ENCODE data around the gene RGPD3. TPM values are rescaled to one million over a fixed set of nuclear protein-coding genes. Genes with fewer than 3 reads are reported as not detected.
"Not testable (repeated sequence)": the region's sequence is repeated elsewhere in the genome, so short reads cannot be mapped to it uniquely, and the experiment has no call there.

The RGPD3 gene
- total and polyA plus RNA-seq, 5 donors: 0.09 to 0.25 (median 0.11) TPM; not detected in 2

DNA sequence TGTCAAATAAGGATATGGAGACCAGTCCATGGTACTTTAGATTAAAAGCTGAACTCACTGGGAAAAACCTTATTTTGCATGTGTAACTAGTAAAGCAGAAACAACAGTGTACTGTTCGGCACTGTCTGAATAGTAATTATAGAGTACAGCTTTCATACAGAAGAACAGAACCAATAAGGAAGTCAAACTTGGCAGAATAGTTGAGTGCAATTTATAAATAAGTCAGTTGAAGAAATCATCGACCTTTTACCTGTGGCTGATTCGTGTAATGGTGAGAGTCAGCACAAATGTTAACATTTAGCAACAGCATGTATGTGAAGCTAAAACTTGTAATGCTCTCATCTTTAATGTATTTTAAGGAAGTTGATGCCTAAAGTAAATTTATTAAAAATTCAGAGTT is 99.0 kb downstream of the RGPD3 start:
- ATAC-seq; H3K27me3 ChIP-seq (ENCODE audit: control insufficient read depth, insufficient read depth); H3K9me3 ChIP-seq (ENCODE audit: control insufficient read depth, low read length); intact Hi-C loops (cut with DNase I); H3K4me3 ChIP-seq (ENCODE audit: low read length); H3K4me1 ChIP-seq (ENCODE audit: control insufficient read depth, insufficient read depth, low read length); H3K27ac ChIP-seq (ENCODE audit: low read length); DNase-seq: not testable (repeated sequence)
- WGBS: 69% methylated on average over 2 of the region's 3 CpGs

DNA sequence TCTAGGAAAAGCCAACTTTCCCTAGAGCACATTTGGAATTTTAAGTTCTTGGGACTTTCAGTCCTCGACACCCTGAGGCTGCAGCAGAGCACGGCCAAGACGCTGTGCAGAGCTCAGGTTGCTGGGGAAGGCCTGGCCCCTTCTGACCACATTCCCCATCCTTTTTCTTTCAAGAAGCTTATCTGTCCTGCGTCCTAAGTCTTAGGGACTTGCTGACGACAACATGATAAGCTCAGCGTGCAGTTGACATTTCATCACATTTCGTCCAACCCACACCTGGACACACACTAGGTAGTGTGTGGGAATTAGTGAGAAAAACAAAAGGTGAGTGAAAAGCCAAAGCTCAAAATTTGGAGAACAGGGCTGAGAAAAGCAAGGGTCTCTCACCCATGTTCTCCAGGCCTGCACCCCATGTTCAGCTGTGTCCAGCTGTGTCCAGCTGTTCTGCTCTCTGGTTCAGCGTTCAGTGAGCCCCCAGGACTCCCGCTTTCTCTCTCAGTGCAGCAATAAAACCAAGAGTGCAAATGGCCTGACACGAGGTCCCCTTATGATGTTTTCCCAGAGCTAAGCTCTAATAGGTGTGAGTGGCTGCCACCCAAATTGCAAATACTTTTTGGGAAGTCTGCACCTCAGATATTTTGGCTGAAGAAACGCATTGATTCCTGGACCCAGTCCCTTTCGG is 101.9 kb downstream of the RGPD3 start:
- no peak for DNase-seq
- H3K27ac ChIP-seq (ENCODE audit: low read length): no peak overlapping the region
- H3K9me3 ChIP-seq (ENCODE audit: control insufficient read depth, low read length): no peaks in the 10 kb centered on the region
- H3K4me3 ChIP-seq (ENCODE audit: low read length): no peak overlapping the region
- H3K4me1 ChIP-seq (ENCODE audit: control insufficient read depth, insufficient read depth, low read length): no peaks in the 10 kb centered on the region
- intact Hi-C loops (cut with DNase I): no loop called here
- no peaks in the 10 kb centered on the region for H3K27me3 ChIP-seq (ENCODE audit: control insufficient read depth, insufficient read depth)
- 50% methylated on average over 12 of the region's 12 CpGs for WGBS
- ATAC-seq: no peak

DNA sequence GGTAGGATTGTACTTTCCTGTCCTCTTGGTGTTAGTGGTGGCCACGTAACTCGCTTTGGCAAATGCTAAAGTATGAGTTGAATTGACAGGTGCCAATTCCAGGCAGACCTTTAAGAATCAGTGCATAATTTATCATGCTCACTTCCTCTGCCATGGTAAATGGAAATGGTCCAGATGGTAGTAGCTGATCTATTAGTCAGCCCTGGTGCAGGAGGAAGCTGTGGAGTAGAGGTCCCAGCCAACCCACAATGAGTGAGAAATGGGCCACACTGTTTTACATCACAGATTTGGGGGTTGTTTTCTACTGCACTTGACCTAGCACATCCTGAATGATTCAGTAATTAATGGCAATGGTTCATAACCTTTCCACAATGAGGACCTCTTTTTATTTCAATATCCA is 104.4 kb downstream of the RGPD3 start:
- Histone ChIP-seq H3K9me3 (ENCODE audit: control insufficient read depth, low read length) (no peaks in the 10 kb centered on the region), H3K27me3 (ENCODE audit: control insufficient read depth, insufficient read depth) (no peaks in the 10 kb centered on the region), H3K4me3 (ENCODE audit: low read length) (no peak overlapping the region), H3K4me1 (ENCODE audit: control insufficient read depth, insufficient read depth, low read length) (no peaks in the 10 kb centered on the region), H3K27ac (ENCODE audit: low read length) (no peak overlapping the region)
- WGBS: 83% methylated on average over 2 of the region's 2 CpGs
- ATAC-seq: no peak
- intact Hi-C loops (cut with DNase I): no loop called here
- DNase-seq: no peak

DNA sequence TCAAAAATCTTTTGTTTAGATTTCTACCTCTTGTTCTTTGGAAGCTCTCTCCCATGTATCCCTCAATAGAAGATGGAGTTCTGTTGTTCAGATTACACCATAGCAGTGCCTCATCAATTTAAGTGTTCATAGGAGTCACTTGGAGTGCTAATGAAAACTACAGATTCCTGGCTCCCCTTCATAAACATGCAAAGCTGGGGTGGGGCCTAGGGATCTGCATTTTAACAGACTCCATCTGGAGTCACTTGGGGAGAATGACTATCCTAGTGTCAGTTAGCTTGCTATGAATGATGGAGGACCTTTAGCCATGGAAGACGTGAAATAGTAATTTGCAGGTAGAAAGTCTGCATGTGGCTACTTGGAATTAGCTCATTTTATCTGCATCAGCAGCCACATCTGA is 105.4 kb downstream of the RGPD3 start:
- ATAC-seq (no peak), DNase-seq (no peak)
- H3K9me3 ChIP-seq (ENCODE audit: control insufficient read depth, low read length): no peaks in the 10 kb centered on the region
- no peak overlapping the region for H3K27ac ChIP-seq (ENCODE audit: low read length)
- intact Hi-C loops (cut with DNase I): no loop called here
- H3K4me3 ChIP-seq (ENCODE audit: low read length): no peak overlapping the region
- WGBS: 0% methylated on average over 1 of the region's 1 CpG
- H3K27me3 ChIP-seq (ENCODE audit: control insufficient read depth, insufficient read depth): no peaks in the 10 kb centered on the region
- no peaks in the 10 kb centered on the region for H3K4me1 ChIP-seq (ENCODE audit: control insufficient read depth, insufficient read depth, low read length)

DNA sequence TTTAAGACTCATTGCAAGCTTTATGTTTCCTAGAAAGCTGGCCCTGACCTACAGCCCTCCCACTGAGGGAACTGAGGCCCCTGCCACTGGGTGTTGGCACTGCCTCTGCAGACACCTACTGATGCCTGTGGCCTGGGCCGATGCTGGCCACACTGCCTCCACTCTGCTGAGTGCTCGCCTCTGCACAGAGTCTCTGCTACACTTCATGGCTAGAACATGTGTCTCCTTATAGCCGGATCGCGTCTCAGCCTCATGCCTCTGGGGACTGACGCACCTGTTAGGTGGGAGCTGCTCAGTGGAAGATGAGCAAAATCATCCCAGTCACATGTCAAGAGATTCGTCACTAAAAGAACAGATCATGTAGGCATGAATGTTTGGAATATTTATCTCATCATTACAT is 108.7 kb downstream of the RGPD3 start:
- H3K4me3 ChIP-seq (ENCODE audit: low read length): no peak overlapping the region
- DNase-seq (no peak), ATAC-seq (no peak)
- no peaks in the 10 kb centered on the region for H3K9me3 ChIP-seq (ENCODE audit: control insufficient read depth, low read length)
- 89% methylated on average over 7 of the region's 7 CpGs for WGBS
- H3K4me1 ChIP-seq (ENCODE audit: control insufficient read depth, insufficient read depth, low read length): no peaks in the 10 kb centered on the region
- H3K27ac ChIP-seq (ENCODE audit: low read length): no peak overlapping the region
- H3K27me3 ChIP-seq (ENCODE audit: control insufficient read depth, insufficient read depth): no peaks in the 10 kb centered on the region
- intact Hi-C loops (cut with DNase I): no loop called here

DNA sequence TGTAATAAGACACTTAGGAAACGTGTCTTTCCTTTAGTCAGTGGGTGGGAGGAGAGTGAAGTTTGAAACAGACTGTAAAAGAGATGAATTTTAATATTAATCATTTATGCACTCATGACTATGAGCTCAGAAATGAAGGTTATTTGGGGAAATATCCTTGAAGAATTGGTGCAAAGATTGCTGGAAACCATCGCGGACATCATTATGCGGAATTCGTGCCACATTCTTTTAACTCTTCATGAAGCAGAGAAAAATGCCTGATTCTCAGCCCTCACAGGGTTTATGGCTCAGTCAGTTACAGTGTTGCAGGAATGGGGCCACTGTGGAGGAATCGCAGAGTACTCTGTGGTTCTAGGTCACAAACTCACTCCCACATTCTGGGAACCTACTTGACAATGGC is 109.7 kb downstream of the RGPD3 start:
- no peaks in the 10 kb centered on the region for H3K9me3 ChIP-seq (ENCODE audit: control insufficient read depth, low read length)
- WGBS: 55% methylated on average over 6 of the region's 6 CpGs
- ATAC-seq (no peak), DNase-seq (no peak)
- intact Hi-C loops (cut with DNase I): no loop called here
- H3K4me3 ChIP-seq (ENCODE audit: low read length): no peak overlapping the region
- H3K27ac ChIP-seq (ENCODE audit: low read length): no peak overlapping the region
- H3K4me1 ChIP-seq (ENCODE audit: control insufficient read depth, insufficient read depth, low read length): no peaks in the 10 kb centered on the region
- H3K27me3 ChIP-seq (ENCODE audit: control insufficient read depth, insufficient read depth): no peaks in the 10 kb centered on the region

DNA sequence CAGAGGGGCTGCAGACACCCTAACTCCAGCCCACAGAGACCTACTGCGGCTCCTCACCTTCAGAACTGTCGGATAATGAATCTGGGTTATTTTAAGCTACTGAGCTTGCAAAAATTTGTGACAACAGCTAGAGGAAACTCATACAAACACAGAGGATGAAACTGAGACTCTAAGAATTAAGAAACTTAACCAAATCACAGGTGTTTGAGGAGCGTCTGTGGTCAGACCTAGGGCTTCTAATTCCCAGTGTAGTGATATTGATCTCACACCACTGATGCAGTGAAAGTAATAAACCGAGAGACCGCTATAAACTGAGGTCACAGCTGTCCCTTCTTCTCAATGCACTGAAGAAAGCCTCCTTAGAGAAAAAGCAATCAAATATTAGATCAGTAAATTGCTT is 110.1 kb downstream of the RGPD3 start:
- ATAC-seq (no peak), DNase-seq (no peak)
- H3K4me1 ChIP-seq (ENCODE audit: control insufficient read depth, insufficient read depth, low read length): no peaks in the 10 kb centered on the region
- H3K9me3 ChIP-seq (ENCODE audit: control insufficient read depth, low read length): no peaks in the 10 kb centered on the region
- no peaks in the 10 kb centered on the region for H3K27me3 ChIP-seq (ENCODE audit: control insufficient read depth, insufficient read depth)
- WGBS: 71% methylated on average over 5 of the region's 5 CpGs
- H3K27ac ChIP-seq (ENCODE audit: low read length): no peak overlapping the region
- no peak overlapping the region for H3K4me3 ChIP-seq (ENCODE audit: low read length)
- intact Hi-C loops (cut with DNase I): no loop called here

DNA sequence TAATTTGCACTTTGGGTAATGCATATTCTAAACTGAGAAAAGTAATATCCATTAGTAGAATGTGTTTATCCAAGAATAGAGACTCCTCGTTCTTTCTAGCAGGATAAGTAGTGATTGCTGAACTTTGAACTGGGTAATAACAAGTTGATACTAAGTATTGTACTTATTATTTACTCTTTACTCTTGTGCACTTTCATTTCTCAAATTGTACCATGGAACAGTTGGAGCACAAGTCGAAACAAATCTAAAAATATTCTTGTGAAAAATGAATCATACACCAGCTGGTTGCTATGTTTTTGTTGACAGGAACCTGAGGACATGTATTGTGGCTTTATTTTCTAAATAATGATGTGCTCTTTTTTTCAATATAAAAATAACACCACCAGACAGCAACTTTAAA is 111.9 kb downstream of the RGPD3 start:
- intact Hi-C loops (cut with DNase I): no loop called here
- no peaks in the 10 kb centered on the region for H3K4me1 ChIP-seq (ENCODE audit: control insufficient read depth, insufficient read depth, low read length)
- no peak overlapping the region for H3K27ac ChIP-seq (ENCODE audit: low read length)
- WGBS: 29% methylated on average over 2 of the region's 2 CpGs
- H3K4me3 ChIP-seq (ENCODE audit: low read length): no peak overlapping the region
- ATAC-seq (no peak), DNase-seq (no peak)
- no peaks in the 10 kb centered on the region for H3K9me3 ChIP-seq (ENCODE audit: control insufficient read depth, low read length)
- H3K27me3 ChIP-seq (ENCODE audit: control insufficient read depth, insufficient read depth): no peaks in the 10 kb centered on the region

DNA sequence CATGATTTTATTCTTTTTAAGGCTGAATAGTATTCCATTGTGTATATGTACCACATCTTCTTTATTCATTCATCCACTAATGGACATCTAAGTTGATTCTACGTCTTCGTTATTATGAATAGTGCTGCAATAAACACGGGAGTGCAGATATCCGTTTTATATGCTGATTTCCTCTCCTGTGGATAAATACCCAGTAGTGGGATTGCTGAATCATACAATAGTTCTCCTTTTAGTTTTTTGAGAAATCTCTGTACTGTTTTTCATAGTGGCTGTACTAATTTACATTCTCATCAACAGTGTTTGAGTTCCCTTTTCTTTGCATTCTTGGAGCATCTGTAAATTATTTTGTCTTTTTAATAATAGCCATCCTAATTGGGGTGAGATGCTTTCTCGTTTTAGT is 114.5 kb downstream of the RGPD3 start:
- 76% methylated on average over 5 of the region's 5 CpGs for WGBS
- no peaks in the 10 kb centered on the region for H3K4me1 ChIP-seq (ENCODE audit: control insufficient read depth, insufficient read depth, low read length)

DNA sequence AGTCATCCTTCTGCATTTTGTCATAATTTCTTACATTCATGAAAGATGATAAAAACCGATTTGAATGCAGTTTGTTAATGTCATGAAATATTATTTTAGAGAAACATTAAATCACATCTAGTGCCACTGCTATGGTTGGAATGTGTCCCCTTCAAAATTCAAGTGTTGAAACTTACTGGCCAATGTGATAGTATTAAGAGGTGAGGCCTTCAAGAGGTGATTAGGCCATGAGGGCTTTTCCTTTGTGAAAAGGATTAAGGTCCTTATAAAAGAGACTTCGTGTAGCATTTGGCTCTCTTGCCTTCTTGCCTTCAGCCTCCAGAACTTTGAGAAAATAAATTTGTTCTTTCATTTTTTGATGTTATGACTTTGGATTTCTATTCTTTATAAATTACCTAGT is 117.2 kb downstream of the RGPD3 start:
- intact Hi-C loops (cut with DNase I): no loop called here
- Histone ChIP-seq H3K9me3 (ENCODE audit: control insufficient read depth, low read length) (no peaks in the 10 kb centered on the region), H3K27me3 (ENCODE audit: control insufficient read depth, insufficient read depth) (no peaks in the 10 kb centered on the region), H3K27ac (ENCODE audit: low read length) (no peak overlapping the region), H3K4me1 (ENCODE audit: control insufficient read depth, insufficient read depth, low read length) (no peaks in the 10 kb centered on the region), H3K4me3 (ENCODE audit: low read length) (no peak overlapping the region)
- no peak for ATAC-seq
- WGBS: 63% methylated on average over 2 of the region's 2 CpGs
- DNase-seq: no peak

More for the DNA sequence above, 114.5 kb downstream of the RGPD3 start:
- Histone ChIP-seq H3K27ac (ENCODE audit: low read length) (no peak overlapping the region), H3K9me3 (ENCODE audit: control insufficient read depth, low read length) (no peaks in the 10 kb centered on the region), H3K4me3 (ENCODE audit: low read length) (no peak overlapping the region), H3K27me3 (ENCODE audit: control insufficient read depth, insufficient read depth) (no peaks in the 10 kb centered on the region)
- intact Hi-C loops (cut with DNase I): no loop called here
- DNase-seq (no peak), ATAC-seq (no peak)

DNA sequence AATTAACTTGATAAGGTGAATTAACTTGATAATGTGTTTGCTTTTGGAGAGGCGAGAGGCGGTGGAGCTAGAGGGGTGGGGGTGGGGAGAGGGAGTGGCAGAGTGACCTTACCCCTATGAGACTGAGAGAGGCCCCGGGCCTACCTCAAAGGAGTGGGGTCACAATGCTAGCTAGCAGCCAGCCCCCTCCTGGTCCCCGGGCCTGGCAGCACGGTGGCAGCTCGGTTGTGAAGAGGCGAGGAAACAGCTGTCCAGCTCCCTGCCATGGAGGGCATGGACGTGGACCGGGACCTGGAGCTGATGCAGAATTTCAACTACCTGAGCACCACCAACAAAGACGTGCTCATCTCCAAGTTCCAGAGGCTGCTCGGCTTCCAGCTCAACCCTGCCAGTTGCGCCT is 123.9 kb downstream of the RGPD3 start:
- Histone ChIP-seq H3K27ac (ENCODE audit: low read length) (no peak overlapping the region), H3K4me1 (ENCODE audit: control insufficient read depth, insufficient read depth, low read length) (no peaks in the 10 kb centered on the region), H3K27me3 (ENCODE audit: control insufficient read depth, insufficient read depth) (no peaks in the 10 kb centered on the region), H3K4me3 (ENCODE audit: low read length) (no peak overlapping the region), H3K9me3 (ENCODE audit: control insufficient read depth, low read length) (no peaks in the 10 kb centered on the region)
- ATAC-seq: no peak
- intact Hi-C loops (cut with DNase I): no loop called here
- 95% methylated on average over 12 of the region's 12 CpGs for WGBS
- DNase-seq: no peak

DNA sequence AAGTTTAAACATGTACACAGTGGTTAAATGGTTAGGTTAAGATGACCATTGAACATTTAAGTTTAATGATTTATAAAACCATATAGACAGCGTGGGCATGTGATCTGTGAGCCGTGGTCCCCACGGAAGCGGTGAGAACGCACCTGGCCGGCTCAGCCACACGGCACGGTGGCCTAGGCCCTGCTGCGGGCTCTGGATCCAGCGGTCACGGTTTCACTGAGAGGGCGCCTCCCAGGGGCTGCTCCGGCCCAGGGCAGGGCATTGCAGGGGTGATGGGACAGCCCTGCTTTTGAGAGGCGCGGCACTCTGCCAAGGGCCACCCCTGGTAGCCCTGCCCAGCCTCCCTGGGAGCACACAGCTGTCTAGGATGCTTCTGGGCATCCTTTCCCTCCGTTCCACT is 124.9 kb downstream of the RGPD3 start:
- ATAC-seq: peak in 1 of 2 donors; percentile 34
- DNase-seq: no peak
- H3K4me1 ChIP-seq (ENCODE audit: control insufficient read depth, insufficient read depth, low read length): no peaks in the 10 kb centered on the region
- no peaks in the 10 kb centered on the region for H3K27me3 ChIP-seq (ENCODE audit: control insufficient read depth, insufficient read depth)
- H3K9me3 ChIP-seq (ENCODE audit: control insufficient read depth, low read length): no peaks in the 10 kb centered on the region
- intact Hi-C loops (cut with DNase I): no loop called here
- no peak overlapping the region for H3K4me3 ChIP-seq (ENCODE audit: low read length)
- no peak overlapping the region for H3K27ac ChIP-seq (ENCODE audit: low read length)
- WGBS: 94% methylated on average over 16 of the region's 16 CpGs
